HG03095 (cell line): ENCODE measurements around the gene NRG3.

Source experiments
- ATAC-seq: cut with Tn5 transposase; IDR thresholded peaks from one replicate; pipeline ENCODE4 v1.9.1; 2021; ENCODE audit warnings: moderate library complexity; ENCODE audit not compliant: unreplicated experiment

The NRG3 gene

DNA sequence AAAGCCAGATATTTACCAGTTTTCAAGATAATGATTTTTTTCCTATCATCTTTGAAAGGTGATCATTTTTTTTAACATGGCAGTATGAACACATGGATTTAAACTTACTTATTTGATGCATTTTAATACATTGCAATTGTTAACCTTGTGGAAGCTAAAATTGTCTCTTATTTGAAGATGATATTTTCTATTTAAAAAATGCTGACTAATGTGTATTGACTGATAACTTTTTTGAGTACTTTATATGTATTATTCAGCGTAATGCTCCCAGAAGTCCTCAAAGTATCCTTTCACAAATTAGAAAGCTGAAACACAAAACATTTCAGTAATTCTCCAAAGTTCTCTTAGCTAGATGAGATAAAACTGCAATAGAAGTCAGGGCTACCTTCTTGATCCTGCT is 677.3 kb downstream of the NRG3 start:
- ATAC-seq: no peak

GRCh38 chr10:82554381-82554780 is 679.4 kb downstream of the NRG3 start:
- ATAC-seq: no peak

GRCh38 chr10:82558014-82558607 is 683.1 kb downstream of the NRG3 start:
- ATAC-seq: no peak

DNA sequence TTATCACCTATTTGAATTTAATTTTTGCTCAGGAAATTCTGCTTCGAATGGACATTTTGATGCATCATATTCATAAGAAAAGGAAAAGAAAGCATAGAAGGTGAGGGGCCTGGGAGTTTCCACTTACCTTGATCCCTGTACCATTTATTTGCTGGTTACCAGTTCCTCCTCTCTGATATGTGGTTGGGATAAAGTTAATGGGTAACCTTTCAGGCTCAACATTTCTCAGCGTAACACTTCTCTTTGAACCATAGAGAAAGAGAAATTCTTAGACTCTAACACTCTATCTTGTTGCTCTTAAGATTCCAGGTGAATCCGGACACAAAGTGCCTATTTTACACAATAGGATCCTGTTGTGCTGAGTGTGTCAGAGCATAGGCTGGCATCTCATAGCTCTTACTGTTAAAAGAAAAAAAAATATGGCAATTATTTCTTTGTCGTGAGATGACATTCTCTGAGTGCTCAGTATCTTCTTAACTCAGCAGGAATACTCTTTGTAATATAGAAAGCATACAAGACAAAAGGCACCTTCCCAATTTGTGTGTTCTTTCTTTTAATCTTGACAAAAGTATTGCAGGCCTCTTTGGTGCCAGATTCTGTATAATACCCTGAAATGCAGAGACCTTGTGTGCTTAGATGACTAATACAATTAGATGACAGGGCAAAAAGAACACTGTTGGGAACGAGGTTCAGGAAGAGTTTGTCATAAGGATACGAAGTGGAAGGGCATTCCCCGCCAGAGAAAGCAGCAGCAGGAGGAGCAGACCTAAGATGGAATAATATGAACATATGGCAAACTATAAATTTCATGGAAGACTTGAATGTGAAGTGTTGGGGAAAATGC is 689.6 kb downstream of the NRG3 start:
- no peak for ATAC-seq

- ATAC-seq: no peak
Observed at GRCh38 chr10:82565197-82565575, 690.2 kb downstream of the NRG3 start.

DNA sequence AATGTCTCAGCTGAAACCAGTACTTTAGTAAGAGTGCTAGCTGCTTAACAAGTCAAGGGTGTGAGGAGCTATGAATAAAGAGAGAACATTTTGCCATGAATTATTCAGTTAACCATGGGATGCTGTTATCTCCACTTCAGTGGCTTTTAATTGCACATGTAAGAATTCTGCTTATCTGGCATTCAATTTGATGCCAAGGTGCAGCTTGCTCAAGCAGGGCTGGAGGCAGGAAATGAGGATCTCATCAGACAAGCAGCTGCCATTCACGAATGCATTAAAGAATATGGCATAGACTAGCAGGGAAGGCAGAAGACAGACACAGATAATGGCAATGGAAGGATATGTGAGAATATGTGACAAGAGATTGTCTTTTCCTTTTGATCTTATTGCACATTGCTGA is 697.8 kb downstream of the NRG3 start:
- no peak for ATAC-seq

GRCh38 chr10:82574081-82574480 is 699.1 kb downstream of the NRG3 start:
- no peak for ATAC-seq

GRCh38 chr10:82575318-82575717 is 700.3 kb downstream of the NRG3 start:
- ATAC-seq: no peak

- ATAC-seq: no peak
Observed at GRCh38 chr10:82576093-82576492, 701.1 kb downstream of the NRG3 start.

GRCh38 chr10:82581940-82582339 is 706.9 kb downstream of the NRG3 start:
- ATAC-seq: no peak

DNA sequence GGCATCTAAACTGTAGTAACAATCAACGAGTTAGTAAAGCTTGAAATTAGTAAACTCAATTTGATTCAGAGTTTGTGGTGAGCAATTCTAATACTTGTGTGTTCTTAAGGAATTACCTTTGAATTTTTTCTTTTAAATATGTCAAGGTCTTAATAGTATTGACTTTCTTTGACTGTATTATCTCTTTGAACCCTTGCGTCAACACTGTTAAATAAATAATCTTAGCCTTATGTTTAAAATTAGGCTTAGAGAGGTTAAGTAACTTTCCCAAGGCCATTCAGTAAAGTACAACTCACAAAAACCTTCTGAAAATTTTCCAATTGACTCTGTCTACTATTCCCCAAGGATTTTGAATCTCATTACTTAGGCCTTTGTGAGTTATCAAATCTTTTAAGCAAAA is 716.4 kb downstream of the NRG3 start:
- no peak for ATAC-seq

- ATAC-seq: no peak
Observed at GRCh38 chr10:82597840-82598239, 722.8 kb downstream of the NRG3 start.

- no peak for ATAC-seq
Observed at GRCh38 chr10:82609845-82610244, 734.9 kb downstream of the NRG3 start.

- no peak for ATAC-seq
Observed at GRCh38 chr10:82618007-82618406, 743.0 kb downstream of the NRG3 start.

GRCh38 chr10:82621680-82622079 is 746.7 kb downstream of the NRG3 start:
- ATAC-seq: no peak

DNA sequence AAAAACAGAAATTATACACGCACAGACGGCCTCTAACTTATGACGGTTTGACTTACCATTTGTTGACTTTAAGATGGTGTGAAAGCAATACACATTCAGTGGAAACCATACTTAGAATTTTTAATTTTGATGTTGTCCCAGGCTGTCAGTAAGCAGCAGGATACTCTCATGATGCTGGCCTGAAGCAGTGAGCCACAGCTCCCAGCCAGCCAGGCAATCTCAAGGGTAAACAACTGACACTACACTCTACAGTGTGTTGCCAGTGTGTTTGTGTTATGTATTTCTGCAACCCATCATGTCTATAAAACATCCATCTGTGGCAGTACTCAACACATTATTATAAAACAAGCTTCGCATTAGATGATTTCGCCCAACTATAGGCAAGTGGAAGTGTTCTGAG is 747.5 kb downstream of the NRG3 start:
- ATAC-seq: no peak

DNA sequence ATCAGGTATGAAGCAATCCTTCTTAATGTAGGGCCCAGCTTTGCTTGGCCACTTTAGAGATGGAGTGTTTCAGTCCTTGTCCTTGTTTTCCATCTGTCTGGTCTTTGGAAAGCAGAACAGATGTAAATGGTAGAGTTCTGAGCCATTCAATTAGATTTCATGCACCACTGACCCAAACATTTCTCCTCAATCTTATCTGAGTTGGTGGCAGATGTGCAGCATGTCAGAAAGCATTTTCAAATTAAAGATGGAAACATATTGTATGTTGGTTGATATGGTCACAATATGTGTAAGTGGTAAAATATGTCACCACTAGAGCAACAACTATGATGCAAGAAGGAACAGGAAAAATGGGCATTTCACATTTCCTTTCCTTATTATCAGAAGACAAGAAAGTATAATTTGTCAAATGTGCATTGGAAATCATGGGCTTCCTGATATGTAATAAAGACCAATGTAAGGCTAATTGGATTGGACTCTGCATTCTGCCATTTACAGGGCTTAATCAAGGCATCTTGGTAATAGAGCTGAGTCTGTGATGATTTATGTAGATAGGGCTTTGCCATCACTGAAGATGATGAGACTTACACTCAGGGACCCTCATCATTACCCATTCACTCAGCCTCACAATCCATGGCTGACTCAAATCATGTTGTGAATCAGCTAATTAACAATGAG is 750.7 kb downstream of the NRG3 start:
- ATAC-seq: no peak

- ATAC-seq: no peak
Observed at GRCh38 chr10:82628373-82628772, 753.4 kb downstream of the NRG3 start.

DNA sequence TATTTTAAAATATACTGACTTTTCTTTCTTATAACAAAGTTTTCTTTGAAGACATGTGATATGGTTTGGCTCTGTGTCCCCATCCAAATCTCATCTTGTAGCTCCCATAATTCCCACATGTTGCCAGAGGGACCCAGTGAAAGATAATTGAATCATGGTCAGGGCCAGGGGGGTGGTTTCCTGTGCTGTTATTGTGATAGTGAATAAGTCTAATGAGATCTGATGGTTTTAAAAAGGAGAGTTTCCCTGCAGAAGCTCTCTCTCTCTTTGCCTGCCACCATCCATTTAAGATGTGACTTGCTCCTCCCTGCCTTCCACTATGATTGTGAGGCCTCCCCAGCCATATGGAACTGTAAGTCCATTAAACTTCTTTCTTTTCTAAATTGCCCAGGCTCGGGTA is 768.1 kb downstream of the NRG3 start:
- no peak for ATAC-seq

GRCh38 chr10:82643601-82644000 is 768.6 kb downstream of the NRG3 start:
- ATAC-seq: no peak

GRCh38 chr10:82645221-82645620 is 770.2 kb downstream of the NRG3 start:
- no peak for ATAC-seq
